GF-D8 (cell line): ENCODE results near the gene ENOPH1.
"Not testable (repeated sequence)": the region's sequence is repeated elsewhere in the genome, so short reads cannot be mapped to it uniquely, and the experiment has no call there.

Source experiments
- DNase-seq: peaks from one replicate; lab custom pipeline; 2025; lab: John Stamatoyannopoulos, UW

Gene ENOPH1

GRCh38 chr4:82469791-82470345 lies 39.5 kb downstream of the ENOPH1 start:
- no peak for DNase-seq

GRCh38 chr4:82473080-82473479 lies 42.7 kb downstream of the ENOPH1 start:
- not testable (repeated sequence) for DNase-seq

GRCh38 chr4:82473621-82474164 lies 43.3 kb downstream of the ENOPH1 start:
- no peak for DNase-seq

- DNase-seq, result not testable (repeated sequence)
Measured at GRCh38 chr4:82475931-82476330, 45.5 kb downstream of the ENOPH1 start.

- not testable (repeated sequence) for DNase-seq
Measured at GRCh38 chr4:82477469-82477868, 47.1 kb downstream of the ENOPH1 start.

GRCh38 chr4:82479562-82479961 lies 49.2 kb downstream of the ENOPH1 start:
- no peak for DNase-seq

GRCh38 chr4:82480771-82481505 lies 50.5 kb downstream of the ENOPH1 start:
- no peak for DNase-seq

- no peak for DNase-seq
Measured at GRCh38 chr4:82481506-82481840, 51.1 kb downstream of the ENOPH1 start.

GRCh38 chr4:82482387-82482786 lies 52.0 kb downstream of the ENOPH1 start:
- DNase-seq, result no peak

GRCh38 chr4:82484996-82485783 lies 54.8 kb downstream of the ENOPH1 start:
- no peak for DNase-seq

- DNase-seq, result no peak
Measured at GRCh38 chr4:82489076-82489475, 58.7 kb downstream of the ENOPH1 start.

GRCh38 chr4:82489987-82490386 lies 59.6 kb downstream of the ENOPH1 start:
- DNase-seq, result no peak

- no peak for DNase-seq
Measured at GRCh38 chr4:82491251-82491960, 61.0 kb downstream of the ENOPH1 start.

- no peak for DNase-seq
Measured at GRCh38 chr4:82493721-82494425, 63.5 kb downstream of the ENOPH1 start.

GRCh38 chr4:82495666-82496065 lies 65.3 kb downstream of the ENOPH1 start:
- DNase-seq, result no peak

GRCh38 chr4:82496349-82496748 lies 66.0 kb downstream of the ENOPH1 start:
- no peak for DNase-seq

GRCh38 chr4:82499738-82500434 lies 69.5 kb downstream of the ENOPH1 start:
- no peak for DNase-seq

GRCh38 chr4:82500435-82501153 lies 70.2 kb downstream of the ENOPH1 start:
- DNase-seq, result no peak

- DNase-seq, result no peak
Measured at GRCh38 chr4:82501154-82501442, 70.7 kb downstream of the ENOPH1 start.

- DNase-seq, result no peak
Measured at GRCh38 chr4:82508011-82508410, 77.6 kb downstream of the ENOPH1 start.
